Measurements from ENCODE around the gene NFS1.
"Not testable (repeated sequence)": the region's sequence is repeated elsewhere in the genome, so short reads cannot be mapped to it uniquely, and the experiment has no call there.

NFS1 gene

DNA sequence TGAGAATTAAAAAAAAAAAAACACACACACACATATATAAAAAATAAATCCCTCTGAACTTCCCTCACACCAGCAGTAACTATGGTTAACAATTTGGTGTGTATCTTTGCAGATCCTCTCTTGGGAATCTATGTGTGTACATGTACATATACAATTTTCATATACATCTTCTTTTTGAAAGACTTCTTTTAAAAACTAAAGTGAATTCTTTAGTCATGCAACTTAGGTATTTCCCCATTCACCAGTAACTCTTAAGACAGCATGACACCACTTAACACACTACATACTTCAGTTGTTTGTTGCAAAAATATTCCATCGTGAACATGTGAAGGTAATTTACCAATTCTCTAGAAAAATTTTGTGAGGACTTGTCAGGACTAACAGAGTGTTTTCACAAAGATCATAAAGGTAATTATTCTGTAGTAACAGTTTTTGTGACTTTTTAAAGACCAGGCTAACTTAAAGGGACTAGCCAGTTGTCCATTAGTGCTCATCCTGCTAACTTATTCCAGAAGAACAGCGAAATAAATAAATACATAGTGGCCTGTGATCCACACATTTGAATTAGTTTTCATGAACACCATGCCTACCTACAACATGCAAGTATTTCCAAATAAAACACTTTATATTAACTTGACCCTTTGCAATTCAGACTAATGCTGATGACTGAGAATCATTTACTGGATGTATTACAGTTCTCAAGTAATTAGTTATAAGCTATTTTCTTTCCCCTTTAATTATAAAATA lies 30.9 kb upstream of the NFS1 start:
- DNase-seq (ENCODE audit: low read depth in 2 of 2) = no peak

DNA sequence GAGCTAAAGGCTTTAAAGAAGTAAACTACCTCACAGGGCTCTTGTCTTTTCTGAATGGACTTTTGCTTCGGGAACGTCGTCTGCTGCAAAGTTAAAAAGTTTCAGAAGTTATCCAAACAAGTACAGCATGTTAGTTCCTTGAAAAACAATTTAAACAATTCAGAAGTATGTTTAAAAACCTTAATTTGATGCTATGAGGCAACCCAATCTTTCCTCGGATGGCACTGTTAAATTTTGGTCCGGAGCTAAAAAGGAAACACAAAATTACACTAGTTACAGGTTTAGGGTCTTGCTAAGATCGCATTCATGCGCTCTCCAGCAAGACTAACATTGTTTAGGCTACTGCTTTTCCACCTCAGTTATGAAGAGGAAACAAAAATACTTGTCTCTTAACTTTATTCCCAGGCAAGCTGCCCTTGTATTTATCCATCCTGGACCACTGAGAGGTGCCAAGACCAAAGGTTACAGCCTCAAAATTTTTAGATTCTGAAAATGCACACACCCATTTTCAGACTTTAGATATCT lies 30.2 kb upstream of the NFS1 start:
- no peak for DNase-seq (ENCODE audit: low read depth in 2 of 2)

DNA sequence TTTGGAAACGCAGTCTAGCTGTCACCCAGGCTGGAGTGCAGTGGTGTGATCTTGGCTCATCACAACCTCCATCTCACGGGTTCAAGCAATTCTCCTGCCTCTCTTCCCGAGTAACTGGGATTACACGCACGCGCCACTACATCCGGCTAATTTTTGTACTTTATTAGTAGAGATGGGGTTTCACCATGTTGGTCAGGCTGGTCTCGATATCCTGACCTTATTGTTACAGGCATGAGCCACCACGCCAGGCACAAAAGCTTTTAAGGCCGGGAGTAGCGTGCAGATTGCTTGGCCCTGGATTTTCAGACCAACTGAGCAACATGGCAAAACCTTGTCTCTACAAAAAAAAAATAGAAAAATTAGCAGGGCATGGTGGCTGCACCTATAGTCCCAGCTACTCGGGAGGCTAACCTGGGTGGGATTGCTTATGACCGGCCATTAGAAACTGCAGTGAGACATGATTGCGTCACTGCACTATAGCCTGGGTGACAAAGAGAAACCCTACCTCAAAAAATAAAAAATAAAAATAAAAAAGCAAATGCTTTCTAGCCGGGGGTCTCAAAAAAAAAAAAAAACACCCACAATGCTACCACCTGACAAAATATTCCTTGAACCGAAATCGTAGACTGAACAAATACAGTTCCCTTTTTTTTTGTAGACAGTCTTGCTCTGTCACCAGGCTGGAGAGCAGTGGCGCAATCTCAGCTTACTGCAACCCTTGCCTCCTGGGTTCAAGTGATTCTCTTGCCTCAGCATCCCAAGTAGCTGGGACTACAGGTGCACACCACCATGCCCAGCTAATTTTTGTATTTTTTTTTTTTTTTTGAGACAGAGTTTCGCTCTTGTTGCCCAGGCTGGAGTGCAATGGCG lies 27.9 kb upstream of the NFS1 start:
- no peak for DNase-seq (ENCODE audit: low read depth in 2 of 2)

- no peak for DNase-seq (ENCODE audit: low read depth in 2 of 2)
These were observed 25.4 kb upstream of the NFS1 start for GRCh38 chr20:35724321-35725230.

DNA sequence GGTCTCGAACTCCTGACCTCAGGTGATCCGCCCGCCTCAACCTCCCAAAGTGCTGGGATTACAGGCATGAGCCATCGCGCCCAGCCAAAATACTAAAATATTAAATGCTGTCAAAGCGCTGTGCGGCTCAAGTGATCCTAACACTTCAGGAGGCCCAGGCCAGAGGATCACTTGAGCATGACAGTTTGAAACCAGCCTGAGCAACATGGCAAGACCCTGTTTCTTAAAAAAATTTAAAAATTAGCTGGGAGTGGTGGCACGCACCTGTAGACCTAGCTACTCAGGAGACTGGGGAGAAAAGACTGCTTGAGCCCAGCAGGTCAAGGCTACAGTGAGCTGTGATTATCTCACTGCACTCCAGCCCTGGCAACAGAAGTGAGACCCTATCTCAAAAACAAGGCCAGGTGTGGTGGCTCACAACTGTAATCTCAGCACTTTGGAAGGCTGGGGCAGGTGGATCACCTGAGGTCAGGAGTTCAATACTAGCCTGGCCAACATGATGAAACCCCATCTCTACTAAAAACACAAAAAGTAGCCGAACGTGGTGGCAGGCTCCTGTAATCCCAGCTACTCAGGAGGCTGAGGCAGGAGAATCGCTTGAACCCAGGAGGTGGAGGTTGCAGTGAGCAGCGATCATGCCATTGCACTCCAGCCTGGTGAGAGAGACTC lies 24.6 kb upstream of the NFS1 start:
- DNase-seq (ENCODE audit: low read depth in 2 of 2) = not testable (repeated sequence)

GRCh38 chr20:35723275-35723639 lies 24.1 kb upstream of the NFS1 start:
- not testable (repeated sequence) for DNase-seq (ENCODE audit: low read depth in 2 of 2)

GRCh38 chr20:35721621-35722020 lies 22.5 kb upstream of the NFS1 start:
- DNase-seq (ENCODE audit: low read depth in 2 of 2) = no peak

DNA sequence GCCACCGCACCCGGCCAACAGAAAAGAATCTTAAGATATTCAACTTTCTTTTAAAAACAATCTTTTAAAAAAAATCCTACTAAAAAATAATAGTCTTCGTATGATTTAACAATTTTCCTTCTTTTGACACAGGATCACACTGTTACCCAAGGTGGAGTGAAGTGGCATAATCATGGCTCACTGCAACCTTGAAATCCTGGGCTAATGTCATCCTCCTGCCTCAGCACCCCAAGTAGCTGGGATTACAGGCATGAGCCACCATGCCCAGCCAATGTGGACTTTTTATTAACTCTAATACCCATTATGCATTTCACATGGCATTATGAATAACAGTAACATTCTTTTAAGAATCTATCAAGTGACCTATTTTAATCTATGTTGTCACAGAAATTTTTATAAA lies 22.1 kb upstream of the NFS1 start:
- DNase-seq (ENCODE audit: low read depth in 2 of 2) = no peak

DNA sequence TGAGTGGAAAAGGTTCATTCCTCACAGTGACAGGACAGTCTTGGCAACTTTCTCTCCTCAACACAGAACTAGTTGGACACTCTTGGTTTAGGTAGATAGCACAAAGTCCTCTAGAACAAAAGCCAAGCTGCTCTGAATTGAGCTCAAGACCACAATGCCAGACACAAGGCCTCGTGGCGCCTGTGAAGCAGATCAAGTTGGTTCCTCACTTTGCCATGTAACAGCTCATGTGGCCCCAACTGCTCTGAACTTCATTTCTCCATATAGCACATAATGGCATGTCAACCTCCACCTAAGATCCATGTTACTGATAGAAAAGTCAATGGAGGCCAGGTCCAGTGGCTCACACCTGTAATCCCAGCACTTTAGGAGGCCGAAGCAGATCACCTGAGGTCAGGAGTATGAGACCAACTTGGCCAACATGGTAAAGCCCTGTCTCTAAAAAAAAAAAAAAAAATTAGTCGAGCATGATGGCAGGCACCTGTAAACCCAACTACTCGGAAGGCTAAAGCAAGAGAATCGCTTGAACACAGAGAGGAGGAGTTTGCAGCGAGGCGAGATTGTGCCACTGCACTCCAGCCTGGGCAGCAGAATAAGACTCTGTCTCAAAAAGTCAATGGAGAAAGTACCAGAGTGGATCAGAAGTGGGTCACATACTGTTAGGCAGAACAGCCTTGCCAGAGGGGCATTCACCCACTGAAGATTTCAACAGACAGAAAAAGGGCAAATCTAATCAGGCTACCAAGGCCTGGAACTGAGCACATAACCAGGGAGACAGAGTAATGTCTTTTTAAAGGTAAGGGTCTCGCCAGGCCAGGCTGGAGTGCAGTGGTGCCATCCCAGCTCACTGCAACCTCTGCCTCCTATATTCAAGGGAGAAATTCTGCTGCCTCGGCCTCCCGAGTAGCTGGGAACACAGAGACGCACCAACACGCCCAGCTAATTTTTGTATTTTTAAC lies 21.3 kb upstream of the NFS1 start:
- DNase-seq (ENCODE audit: low read depth in 2 of 2) = no peak

DNA sequence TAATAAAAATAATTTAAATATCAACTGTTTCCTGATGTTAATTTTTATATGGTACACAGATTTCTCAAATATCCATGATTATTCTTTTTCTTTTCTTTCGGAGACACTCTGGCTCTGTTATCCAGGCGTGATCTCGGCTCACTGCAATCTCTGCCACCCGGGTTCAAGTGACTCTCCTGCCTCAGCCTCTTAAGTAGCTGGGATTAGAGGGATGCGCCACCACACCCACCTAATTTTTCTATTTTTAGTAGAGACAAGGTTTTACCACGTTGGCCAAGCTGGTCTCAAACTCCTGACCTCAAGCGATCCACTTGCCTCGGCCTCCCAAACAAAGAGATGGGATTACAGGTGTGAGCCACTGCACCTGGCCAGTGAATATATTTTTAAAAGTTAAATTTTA lies 20.6 kb upstream of the NFS1 start:
- DNase-seq (ENCODE audit: low read depth in 2 of 2) = no peak

GRCh38 chr20:35718972-35719635 lies 20.0 kb upstream of the NFS1 start:
- DNase-seq (ENCODE audit: low read depth in 2 of 2) = no peak

GRCh38 chr20:35718321-35718720 lies 19.2 kb upstream of the NFS1 start:
- not testable (repeated sequence) for DNase-seq (ENCODE audit: low read depth in 2 of 2)

DNA sequence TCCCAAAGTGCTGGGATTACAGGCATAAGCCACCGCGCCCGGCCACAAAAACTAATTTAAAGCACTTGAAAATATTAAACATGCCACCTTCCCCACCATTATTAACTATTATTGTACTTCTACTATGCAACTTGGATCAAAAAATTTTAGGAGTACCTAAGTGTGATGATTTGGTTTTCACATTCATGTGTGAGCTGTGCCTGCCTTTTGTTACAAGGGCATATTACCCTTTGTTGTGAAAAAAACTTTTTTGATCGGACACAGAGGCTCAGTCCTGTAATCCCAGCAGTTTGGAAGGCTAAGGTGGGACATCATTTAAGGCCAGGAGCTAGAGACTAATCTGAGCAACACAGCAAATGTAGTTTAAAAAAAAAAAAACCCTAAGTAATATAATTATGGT lies 17.2 kb upstream of the NFS1 start:
- DNase-seq (ENCODE audit: low read depth in 2 of 2) = no peak

- DNase-seq (ENCODE audit: low read depth in 2 of 2) = no peak
These were observed 16.5 kb upstream of the NFS1 start for GRCh38 chr20:35715652-35716051.

DNA sequence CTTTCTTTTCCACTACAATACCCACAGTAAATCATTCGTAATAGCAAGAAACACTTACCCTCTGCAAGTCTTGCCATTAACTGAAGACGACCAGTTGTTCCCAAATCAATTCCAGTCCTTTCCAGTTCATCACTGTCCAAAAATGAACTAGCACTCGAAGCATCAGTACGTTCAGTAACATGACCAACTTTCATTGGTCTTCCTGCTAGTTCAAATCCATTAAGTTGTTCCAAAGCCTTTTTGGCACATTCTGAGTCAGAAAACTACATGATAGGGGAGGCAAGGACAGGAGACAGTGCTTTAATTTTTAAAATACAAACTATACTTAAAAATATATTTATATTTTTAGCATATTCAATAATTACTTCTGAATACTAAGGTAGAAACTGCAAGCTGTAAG lies 15.0 kb upstream of the NFS1 start:
- no peak for DNase-seq (ENCODE audit: low read depth in 2 of 2)

DNA sequence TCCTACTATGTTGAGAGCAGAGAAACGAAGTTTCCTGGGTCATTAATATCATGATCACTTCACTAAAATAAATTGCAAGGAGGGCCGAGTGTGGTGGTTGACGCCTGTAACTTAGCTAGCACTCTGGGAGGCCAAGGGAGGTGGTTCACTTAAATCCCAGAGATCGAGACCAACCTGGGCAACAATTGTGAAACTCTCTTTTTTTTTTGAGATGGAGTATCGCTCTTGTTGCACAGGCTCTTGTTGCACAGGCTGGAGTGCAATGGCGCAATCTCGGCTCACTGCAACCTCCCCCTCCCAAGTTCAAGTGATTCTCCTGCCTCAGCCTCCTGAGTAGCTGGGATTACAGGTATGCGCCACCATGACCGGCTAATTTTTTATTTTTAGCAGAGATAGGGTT lies 14.0 kb upstream of the NFS1 start:
- not testable (repeated sequence) for DNase-seq (ENCODE audit: low read depth in 2 of 2)

GRCh38 chr20:35711588-35712209 lies 12.5 kb upstream of the NFS1 start:
- DNase-seq (ENCODE audit: low read depth in 2 of 2) = no peak

DNA sequence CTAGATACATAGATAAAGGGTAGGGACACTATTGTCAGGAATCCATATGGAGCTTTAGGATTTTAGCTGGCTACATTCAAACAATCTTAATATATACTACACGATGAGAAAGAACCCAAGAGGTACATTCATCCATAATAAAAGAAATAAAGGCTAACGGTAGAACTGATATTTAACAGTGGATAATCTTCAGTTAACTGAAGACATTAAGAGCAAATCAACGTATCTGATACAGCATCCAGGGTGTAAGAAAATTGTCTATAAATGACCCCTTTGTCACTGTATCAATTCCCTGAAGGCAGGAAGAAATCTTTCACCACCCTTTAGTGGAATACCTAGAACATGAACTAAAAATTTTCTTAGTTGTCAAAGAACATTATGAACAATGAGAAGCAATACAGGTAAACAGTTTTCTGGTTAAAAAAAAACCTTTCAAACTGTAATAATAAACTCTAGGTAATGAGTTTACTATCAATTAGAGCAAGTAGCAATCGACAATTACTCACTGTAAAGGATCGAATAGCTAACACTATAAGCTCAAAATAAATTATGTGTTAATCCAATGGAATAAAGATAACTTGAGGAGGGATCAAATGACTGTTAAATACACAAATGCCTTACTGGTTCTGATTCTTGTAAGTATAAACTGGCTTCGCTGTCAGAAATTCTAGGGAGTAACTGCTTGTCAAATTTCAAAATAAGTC lies 11.9 kb upstream of the NFS1 start:
- DNase-seq (ENCODE audit: low read depth in 2 of 2) = no peak

- no peak for DNase-seq (ENCODE audit: low read depth in 2 of 2)
These were observed 10.9 kb upstream of the NFS1 start for GRCh38 chr20:35710039-35710438.
